Activated T-cell treated with anti-CD3 and anti-CD28 coated beads, Interleukin-2, amount 50 U/mL, for 1 hour (primary cell): ENCODE measurements around the gene FOXO3B.
"Not testable (repeated sequence)": the region's sequence is repeated elsewhere in the genome, so short reads cannot be mapped to it uniquely, and the experiment has no call there.

Source experiments
- DNase-seq: peaks from one replicate; pipeline ENCODE4 v3.0.0-alpha.2; 2020

FOXO3B gene

DNA sequence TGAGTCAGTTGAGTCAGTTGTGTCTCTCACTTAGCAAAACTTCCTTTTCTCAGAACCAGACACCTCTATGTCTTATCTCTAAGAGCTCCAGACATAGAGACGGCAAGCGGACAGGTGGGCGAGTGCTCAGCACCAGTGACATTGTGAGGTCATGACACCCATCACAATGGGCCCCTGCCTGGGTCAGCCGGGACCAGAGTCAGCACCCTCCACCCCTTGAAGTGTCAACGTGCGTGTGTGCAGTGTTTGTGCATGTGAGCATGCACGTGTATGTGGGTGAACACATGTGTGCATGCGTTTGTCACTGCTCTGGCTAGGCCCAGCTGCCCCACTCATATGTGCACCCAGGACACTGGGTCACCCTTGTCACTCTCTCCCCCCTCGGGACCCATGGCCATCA lies 37.8 kb downstream of the FOXO3B start, which contains the start of gene TBC1D28:
TSS of gene TBC1D28 (minus strand) at position 101 of the 400 bp plus-strand sequence. CDS start 3,039 bp downstream, outside the sequence.
- not testable (repeated sequence) for DNase-seq

DNA sequence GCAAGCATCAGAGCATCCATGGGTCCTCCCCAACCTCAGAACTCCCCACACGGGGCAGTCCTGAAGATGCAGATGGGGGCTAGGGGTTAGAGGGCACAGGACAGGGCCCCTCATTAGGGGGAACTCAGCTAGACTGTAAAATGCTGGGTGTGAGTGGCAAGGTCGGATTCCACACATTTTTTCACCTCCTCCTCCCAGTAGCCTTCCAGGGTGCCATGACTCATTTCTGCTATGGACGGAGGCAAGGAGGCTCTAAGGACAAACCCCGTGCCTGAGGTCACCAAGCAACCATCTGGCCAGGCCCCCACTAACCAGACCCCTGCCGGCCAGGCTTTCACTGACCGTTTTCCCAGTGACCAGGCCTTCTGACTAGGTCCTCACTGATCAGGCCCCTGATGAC lies 39.0 kb downstream of the FOXO3B start:
- not testable (repeated sequence) for DNase-seq

DNA sequence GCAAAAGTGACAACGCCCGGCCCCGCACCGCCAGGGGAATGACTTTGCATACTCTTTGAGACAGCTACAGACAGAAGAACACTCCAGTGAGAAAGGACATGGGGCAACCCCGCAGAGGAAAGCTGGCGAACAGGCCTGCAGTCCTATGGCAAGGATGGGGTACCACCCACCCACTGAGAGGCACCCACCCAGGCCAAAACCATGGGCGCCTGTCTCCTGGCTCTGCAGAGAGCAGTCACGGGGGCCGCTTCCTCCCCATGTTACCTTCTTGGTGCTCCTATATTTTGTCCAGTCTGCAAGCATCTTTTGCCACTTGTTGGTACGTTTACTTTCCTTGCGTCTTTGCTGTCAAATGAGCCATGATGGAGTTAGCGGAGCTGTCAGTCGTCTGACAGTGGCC lies 43.8 kb downstream of the FOXO3B start:
- DNase-seq: not testable (repeated sequence)

DNA sequence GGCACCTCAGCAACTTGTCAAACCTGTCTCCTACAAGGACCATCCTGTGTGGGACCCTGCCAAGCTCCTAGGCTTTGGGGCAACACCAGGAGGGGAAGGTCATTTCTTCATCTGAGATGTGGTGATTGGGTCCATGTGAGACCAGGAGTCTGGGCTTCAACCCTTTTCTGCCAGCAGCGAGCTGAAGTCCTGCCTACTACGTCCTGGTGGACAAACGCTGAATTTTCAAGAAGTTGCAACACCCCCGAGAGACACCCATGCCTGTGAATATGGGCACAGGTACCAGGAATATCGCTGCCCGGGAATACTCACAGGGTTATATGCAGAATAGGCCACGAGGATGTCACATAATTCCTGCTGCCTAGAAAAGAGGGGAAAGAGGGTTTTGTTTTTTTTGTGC lies 45.9 kb downstream of the FOXO3B start:
- not testable (repeated sequence) for DNase-seq

DNA sequence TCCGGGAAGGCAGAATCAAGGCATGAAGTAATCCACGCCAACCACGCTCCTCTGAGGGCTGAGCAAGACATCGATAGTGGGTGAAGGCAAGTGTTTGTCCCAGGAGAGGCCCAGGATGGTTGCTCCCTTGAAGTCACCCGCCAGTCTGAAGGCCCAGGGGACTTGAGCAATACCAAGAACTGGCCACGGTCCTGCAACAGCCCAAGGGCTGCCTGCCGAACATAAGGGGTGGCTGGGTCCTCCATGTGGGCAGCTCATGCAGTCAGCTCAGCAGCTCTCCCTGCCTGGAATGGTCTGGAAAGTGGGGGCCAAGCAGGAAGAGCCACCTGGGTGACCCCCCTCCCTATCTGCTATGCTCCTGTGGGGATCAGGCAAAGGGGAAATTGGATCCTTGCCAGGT lies 46.3 kb downstream of the FOXO3B start:
- DNase-seq: not testable (repeated sequence)

DNA sequence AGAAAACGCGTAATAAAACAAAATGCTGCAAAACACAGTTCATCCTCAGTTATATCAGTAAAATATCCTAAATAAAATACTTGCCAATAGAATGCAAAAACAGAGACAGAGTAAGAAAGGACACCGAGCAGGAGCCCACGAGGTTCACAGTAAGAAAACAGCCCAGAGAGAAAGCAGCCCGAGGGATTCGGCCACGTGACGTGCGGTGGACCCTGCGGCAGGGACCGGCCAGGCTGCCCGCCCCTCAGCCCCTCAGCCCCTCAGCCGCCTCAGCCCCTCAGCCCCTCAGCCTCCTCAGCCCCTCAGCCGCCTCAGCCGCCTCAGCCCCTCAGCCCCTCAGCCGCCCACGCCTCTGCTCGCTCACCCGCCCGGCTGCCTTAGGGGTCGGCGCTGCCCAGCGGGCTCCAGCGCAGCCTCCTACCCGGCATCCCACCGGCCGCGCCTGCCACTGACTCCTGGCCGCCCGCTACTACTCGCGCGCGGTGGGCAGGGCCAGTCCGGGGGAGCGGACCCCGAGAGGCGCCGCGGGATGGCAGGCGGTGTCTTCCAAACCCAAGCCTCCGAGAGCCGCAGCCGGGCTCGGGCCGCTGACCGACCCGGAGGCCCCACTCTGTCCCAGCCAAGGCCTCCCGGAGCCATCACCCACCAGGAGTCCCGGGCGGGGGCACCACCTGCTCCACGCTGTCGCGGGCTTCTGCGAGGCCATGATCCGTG lies 47.4 kb downstream of the FOXO3B start:
- DNase-seq: not testable (repeated sequence)
